Fibroblast of skin of left quadriceps (primary cell): Measurements from ENCODE around the gene SEPHS2.
"Not testable (repeated sequence)": the region's sequence is repeated elsewhere in the genome, so short reads cannot be mapped to it uniquely, and the experiment has no call there.

Experiments
- DNase-seq, 2 experiments: peaks; one replicate each; pipeline ENCODE4 v3.0.0-alpha.2; 2013; ENCODE audit warnings: low read depth in 2 of 2

SEPHS2 gene

GRCh38 chr16:30445408-30446202 is at the start of gene SEPHS2:
Gene SEPHS2 (minus strand): TSS chr16:30445874. CDS start chr16:30445727, 147 bp downstream.
- peak; percentile 97 for DNase-seq

GRCh38 chr16:30494709-30495108 is 49.0 kb upstream of the SEPHS2 start:
- no peak for DNase-seq

- no peak for DNase-seq
Measured at GRCh38 chr16:30493941-30494488, 48.3 kb upstream of the SEPHS2 start.

- DNase-seq = peak; percentile 63 to 72
Measured at GRCh38 chr16:30491744-30492308, 46.2 kb upstream of the SEPHS2 start.

- no peak for DNase-seq
Measured at GRCh38 chr16:30491229-30491628, 45.6 kb upstream of the SEPHS2 start.

GRCh38 chr16:30490210-30490609 is 44.5 kb upstream of the SEPHS2 start:
- no peak for DNase-seq

- no peak for DNase-seq
Measured at GRCh38 chr16:30488764-30489605, 43.3 kb upstream of the SEPHS2 start.

GRCh38 chr16:30485818-30486436 is 40.3 kb upstream of the SEPHS2 start:
- peak; percentile 3 to 5 for DNase-seq

- DNase-seq = no peak
Measured at GRCh38 chr16:30484887-30485286, 39.2 kb upstream of the SEPHS2 start.

- DNase-seq = no peak
Measured at GRCh38 chr16:30482366-30482765, 36.7 kb upstream of the SEPHS2 start.

- no peak for DNase-seq
Measured at GRCh38 chr16:30481381-30481780, 35.7 kb upstream of the SEPHS2 start.

- DNase-seq = no peak
Measured at GRCh38 chr16:30478766-30479478, 33.2 kb upstream of the SEPHS2 start.

- not testable (repeated sequence) for DNase-seq
Measured at GRCh38 chr16:30477773-30478172, 32.1 kb upstream of the SEPHS2 start.

- no peak for DNase-seq
Measured at GRCh38 chr16:30476991-30477390, 31.3 kb upstream of the SEPHS2 start.

GRCh38 chr16:30474684-30475083 is 29.0 kb upstream of the SEPHS2 start:
- DNase-seq = no peak

GRCh38 chr16:30474074-30474452 is 28.4 kb upstream of the SEPHS2 start:
- no peak for DNase-seq

- DNase-seq = no peak
Measured at GRCh38 chr16:30473231-30474073, 27.8 kb upstream of the SEPHS2 start.

GRCh38 chr16:30472328-30472942 is 26.8 kb upstream of the SEPHS2 start, which contains the start of gene ITGAL:
Gene ITGAL (plus strand): TSS chr16:30472742. CDS start chr16:30472838, 96 bp downstream.
- DNase-seq = no peak

GRCh38 chr16:30470632-30470995 is 24.9 kb upstream of the SEPHS2 start:
- DNase-seq = no peak

GRCh38 chr16:30470170-30470512 is 24.5 kb upstream of the SEPHS2 start:
- no peak for DNase-seq
